GM20431 (cell line): Measurements from ENCODE around the gene SMIM43.

ENCODE experiments used
- in situ Hi-C: fragments of 300-500 bp; cut with MseI, MboI; formaldehyde crosslinking; loops from one replicate; pipeline ENCODE4 v1.15.0; 2020; ENCODE audit warnings: low sequenced_read_pairs; ENCODE audit not compliant: unreplicated experiment

SMIM43 gene

DNA sequence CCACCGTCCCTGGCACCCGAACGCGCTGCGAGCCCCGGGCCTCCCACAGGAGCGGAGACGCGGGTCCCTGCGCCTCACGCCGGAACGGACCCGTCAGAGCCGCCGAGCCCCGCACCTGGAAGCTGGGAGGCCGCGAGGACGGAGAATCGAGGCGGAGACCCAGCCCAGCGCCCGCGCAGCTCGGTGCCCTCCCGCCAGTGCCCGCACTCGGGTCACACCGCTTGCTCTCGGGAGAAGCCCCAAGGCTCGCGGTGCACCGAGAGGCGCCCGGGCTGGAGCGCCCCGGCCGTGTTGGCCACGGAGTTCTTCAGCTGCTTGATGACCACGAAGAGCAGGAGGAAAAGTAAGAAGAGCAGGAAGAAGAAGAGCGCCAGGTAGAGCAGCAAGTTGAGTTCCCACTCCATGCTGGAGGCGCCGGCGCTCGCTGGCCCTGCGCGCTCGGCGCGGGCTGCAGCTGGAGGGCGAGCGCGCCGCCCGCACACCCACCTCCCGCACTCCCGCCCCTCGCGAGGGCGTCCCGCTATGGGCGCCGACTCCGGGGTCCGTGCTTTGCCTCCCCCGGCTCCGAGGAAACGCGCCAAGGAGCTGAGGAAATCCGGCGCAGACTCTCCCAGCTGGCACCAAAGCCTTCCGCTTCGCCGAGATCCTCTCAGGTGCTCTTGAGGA, at the start of gene SMIM43:
TSS of gene SMIM43 (minus strand) at position 463 of the 666 bp plus-strand sequence. CDS start at position 404, 59 bp downstream.
- in situ Hi-C loops, result no loop called here

DNA sequence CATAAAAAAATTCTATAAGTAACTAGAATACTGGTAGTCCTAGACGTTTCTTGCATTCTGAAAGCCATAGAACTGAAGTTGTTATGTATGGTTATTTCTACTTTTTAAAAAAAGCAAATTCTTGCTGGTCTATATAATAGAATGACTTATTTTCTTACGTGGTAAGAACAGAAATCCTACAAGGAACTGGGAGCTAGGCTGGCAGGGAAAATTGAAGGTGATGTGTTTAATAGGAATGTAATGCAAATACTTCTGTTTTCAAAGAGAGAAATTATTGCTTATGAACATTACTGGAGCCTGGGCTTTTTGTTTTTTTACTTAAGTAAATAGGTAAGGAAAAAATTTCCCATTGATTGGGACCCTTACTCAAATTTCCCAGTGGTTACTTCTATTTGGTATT, 49.8 kb upstream of the SMIM43 start:
- in situ Hi-C loops, result no loop called here

DNA sequence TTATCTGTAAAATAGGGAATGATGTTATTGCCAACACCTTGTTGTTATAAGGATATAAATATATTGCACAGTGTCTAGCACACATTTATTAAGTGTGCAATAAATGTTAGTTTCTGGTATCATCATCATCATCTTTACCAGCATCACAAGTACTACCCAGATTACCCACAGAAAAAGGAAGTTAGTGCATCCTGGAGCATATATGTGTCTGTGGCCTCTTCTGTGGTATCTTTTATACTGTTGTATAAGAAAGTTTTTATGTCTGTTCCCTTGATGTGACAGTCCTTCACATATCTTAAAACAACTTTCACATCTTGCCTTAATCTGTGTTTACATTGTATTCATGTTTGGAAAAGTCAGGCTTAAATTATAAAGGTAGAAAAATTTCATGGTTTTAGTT, 46.2 kb upstream of the SMIM43 start:
- in situ Hi-C loops, result no loop called here

DNA sequence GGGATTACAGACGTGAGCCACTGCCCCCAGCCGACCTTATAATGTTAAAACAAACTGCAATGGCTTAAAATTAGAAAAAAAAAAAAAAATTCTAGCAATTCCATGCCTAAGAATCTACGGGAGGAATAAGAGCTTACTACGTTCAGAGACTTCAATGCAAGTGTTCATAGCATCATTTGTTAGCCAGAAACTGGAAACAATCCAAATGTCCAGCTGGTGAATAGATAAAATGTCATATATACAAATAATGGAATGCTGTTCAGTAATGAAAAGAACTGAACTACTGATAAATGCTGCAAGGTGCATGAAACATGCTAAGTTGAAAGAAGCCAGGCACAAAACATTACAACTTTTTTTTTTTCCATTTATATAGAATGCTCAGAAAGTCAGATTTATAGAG, 41.4 kb upstream of the SMIM43 start:
- in situ Hi-C loops, result no loop called here

DNA sequence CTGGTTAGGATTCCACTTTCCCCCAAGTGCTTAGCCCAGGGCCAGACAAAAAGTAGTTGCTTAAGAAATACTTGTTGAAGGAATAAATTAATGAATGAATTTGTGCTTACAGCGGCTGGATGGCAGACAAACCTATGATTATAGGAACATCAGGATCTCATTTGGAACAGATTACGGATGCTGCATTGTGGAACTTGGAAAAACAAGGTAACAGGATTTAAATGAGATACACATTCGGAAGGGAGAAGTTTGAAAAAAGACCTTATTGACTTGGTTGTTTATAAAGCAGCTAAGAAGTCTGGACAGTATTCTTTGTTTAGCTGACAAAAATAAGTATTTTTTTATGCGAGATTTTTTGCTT, 36.7 kb upstream of the SMIM43 start:
- in situ Hi-C loops, result no loop called here

DNA sequence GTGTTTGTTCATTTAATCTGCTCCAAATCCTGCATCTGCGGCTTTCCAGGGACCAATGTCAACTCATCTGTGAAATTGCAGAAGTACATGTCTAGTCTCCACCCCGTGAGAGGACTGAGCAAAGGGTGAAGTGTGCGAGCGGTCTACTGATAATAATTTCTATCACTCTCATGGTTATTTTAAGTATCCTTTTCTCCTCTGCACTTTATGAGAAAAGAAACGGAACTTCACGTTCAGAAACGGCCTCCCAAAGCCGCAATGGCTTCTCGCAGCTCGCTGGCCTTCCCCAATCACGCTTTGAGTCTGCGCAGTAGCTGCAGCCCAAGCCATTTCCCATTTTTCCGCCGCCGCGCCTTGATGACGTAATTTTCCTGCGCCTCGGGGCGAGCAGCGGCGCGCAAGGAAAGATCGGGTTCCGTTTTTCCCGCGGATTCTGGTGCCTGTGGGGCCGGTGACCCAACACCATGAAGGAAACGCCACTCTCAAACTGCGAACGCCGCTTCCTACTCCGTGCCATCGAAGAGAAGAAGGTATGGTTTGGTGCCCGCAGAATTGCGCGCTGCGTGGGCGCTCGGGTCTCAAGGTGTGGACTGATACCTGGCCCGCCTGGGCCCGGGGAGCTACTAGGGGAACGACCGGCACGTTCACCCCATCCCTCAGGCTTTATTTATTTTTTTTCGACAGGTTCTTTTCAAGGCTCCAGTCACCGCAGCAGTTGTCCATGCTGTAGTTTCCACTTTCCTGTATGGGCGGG, 36.2 kb upstream of the SMIM43 start, which contains the start of gene EXOSC9:
TSS of gene EXOSC9 (plus strand) at position 363 of the 754 bp plus-strand sequence. CDS start at position 465, 102 bp downstream.
- in situ Hi-C loops, result no loop called here

DNA sequence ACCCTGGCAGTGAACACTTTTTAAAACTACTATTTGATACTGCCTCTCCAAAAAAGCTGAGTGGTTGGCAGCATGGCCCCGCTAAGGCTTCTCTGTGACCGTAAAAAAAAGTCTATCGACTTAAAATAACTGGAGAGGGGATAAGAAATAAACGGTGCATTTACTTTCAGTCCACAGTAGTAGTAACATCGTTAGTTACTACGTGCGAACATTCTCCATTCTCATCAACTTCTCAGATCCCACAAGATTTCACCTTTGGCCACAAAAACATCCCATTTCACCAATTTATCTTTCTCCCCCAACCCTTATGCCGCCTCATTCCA, 35.6 kb upstream of the SMIM43 start:
- in situ Hi-C loops, result no loop called here

DNA sequence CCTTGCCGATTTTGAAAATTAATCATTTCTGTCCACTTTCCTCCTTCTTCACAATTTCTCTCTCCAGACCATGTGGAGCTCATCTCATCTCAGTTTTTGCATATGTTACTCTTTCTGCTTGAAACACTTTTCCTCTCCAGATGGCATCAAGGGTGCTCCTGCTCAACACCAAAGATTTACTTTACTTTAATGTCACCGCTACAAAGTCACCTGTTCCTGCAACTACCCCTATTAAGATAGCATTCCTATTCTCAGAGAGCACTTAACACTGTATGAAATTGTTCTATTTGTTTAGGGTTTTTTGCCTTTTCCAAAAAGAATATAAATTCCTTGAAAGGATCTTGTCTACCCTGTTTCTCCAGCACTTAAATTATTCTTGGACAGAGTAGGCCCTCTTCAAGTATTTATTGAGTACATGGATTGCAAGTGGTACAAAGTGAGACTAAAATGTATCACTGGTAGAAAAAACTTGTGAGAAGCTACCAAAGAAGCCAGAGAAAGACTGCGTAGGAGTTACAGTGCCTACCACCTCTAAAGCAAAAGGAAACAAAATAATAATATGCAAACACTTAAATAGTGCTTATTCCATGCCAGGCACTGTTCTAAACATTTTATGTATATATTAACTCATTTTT, 35.0 kb upstream of the SMIM43 start:
- in situ Hi-C loops, result no loop called here

DNA sequence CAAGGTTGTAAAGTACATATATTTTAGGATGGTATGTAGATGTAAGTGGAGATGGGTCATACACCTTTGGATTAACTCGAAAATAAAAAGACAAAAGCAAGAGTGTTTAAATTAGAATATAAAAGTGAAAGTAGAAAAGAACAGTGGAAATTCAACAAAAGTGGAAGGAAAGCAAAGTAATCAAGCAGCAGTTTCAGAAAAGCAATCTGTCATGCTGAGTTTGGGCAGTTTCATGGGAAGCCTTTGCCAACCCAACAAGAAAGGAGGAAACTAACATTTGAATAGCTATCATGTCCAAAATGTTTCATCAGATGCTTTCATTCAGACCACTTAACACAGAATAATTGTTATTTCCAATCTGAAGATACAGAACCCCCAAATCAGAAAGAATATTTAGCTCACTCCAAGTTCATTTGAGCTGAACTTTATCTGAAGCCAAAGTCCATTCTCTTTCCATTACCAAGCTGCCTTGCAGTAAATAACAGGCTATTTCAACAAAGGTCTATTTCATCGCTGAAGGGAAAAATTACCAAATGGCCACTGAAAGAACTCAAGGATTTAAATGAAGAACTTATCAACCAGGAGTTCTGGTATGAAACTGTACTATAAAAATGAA, 34.4 kb upstream of the SMIM43 start:
- in situ Hi-C loops, result no loop called here

DNA sequence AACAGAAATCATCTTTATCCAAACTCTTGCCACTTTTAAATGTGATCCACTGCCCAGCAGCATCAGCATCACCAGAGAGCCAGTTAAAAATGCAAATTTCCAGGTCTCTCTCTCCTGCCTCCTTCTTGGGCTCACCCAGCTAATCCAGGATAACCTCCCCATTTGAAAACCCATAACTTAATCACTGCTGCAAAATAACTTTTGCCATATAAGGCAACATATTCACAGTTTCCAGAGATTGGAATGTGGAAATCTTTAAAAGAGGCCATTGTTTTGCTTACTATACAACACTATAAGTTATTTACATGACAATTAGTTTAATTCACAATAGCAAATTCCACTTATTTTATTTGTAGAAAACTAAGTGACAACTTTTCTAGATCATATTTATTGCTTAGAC, 31.3 kb upstream of the SMIM43 start:
- in situ Hi-C loops, result no loop called here

DNA sequence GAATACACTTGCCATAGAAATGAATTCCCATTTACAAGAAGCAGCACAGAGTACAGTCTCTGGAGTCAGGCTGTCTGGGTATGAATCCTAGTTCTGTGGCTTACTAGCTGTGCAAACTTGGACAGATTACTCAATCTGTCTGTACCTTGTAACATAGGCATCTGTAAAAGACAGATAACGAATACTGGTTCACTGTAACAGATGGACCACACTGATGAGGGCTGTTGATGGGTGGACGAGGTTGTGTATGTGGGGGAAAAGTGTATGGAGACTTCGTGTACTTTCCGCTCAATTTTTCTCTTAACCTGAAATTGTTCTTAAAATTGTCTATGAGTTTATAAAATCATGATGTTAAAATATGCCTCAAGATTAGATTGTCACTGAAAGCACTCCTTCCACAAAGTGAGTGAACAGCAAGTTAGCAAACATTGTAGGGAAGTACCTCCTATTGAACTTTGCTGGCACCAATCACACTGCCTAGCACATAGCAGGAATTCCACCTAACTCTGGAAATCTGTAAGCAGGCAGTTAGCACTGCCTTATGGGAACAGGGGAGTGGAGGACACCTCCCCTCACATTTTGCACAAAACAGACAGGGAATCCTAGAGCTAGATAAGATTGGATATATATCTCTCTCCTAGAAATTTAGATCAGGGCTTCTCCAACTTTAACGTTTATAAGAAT, 29.7 kb upstream of the SMIM43 start:
- in situ Hi-C loops, result no loop called here

DNA sequence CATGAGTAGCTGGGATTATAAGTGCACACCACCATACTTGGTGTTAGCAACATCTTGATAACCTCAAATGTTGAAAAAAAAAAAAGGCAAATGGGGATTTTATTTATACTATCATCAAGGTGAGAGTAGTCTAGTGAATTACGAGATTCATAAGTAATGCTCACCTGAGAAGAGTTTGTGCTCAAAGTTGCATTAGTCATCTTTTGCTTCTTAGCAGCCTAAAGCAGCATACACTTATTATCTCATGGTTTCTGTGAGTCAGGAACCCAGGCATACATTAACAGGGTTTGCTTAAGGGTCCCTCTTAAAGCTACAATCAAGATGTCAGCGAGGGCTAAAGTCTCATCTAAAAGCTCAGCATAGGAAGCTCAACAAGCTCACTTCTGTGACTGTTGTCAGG, 28.0 kb upstream of the SMIM43 start:
- in situ Hi-C loops, result no loop called here

DNA sequence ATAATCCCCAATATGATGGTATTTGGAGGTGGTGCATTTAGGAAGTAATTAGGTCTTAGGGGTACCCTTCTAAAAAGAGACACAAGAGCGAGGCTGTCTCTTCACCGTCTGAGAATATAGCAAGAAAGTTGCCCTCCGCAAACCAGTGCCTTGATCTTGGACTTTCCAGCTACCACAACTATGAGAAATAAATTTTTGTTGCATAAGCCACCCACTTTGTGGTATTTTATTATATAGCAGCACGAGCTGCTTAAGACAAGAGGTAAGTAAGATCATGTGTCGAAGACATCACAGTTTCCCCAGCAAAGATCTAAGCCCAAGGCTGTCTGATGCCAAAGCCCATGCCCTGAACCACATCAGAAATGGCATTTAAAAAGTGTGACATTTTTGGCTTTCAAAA, 26.5 kb upstream of the SMIM43 start:
- in situ Hi-C loops, result no loop called here

DNA sequence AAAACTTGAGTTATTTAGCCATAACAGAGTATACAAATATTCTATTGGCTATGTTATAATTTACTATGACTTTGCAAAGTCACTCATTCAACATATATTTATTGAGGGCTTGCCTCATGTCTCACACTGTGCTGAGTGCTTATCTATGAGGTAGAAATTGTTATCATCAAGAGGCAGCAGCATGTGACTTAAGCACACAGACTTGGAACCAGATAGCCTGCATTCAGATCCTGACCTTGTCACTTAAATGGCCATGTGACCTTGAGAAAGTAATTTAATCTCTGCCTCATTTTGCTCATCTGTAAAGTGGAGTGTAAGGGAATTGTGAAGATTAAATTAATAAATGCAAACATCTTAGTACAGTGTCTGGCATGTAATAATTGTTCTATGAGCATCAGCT, 26.0 kb upstream of the SMIM43 start:
- in situ Hi-C loops, result no loop called here

DNA sequence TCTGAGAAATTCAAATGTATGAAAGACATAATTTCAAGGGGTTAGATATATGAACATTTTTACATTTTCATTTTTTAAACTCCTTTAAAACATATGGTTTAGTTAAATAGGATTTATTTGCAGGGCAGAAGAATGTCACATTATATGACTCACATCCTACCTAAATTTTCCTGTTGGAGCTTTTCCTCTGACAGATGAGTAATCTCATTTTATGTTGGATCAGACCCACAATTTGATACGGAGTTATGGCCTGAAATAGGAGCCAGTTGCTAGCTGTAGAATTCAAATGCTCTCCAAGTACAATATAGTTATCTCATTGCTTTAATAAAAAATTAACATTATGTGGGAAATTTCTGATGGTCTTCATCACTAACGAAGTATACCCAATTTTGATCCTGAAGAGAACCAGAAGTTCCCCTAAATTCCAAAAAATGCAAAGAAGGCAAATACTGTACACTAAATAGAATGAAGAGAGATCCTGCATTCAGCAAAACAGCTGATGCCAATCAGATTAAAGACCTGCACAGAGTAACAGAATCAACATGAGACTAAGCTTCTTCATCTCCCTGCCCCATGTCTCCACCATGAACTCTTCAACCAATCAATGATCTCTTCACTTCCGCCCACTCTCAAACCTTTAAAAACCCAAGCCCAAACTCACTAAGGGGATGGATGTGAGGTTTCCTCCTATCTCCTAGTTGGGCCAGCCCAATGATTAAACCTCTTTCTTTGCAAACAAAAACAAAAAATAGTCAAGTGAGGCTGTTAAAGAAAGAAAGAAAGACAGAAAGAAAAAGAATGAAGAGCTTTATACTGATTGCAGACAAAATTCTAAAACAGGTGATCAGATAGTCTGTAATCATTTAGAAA, 25.2 kb upstream of the SMIM43 start:
- in situ Hi-C loops, result no loop called here

DNA sequence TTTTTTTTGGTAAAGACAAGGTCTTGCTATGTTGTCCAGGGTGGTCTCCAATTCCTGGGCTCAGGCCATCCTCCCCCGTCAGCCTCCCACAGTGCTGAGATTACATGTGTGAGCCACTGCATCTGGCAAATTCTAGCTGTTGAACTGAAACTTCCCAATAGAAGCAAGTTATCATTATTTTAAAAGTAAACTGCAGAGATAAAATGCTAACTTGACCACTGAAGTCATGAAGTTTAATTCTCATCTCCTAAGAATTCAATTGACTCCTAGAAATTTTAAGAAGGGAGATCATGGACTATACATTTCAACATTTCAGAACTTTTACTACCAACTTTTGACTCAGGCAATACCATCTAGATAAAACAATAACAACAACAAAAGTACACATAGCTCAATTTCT, 24.5 kb upstream of the SMIM43 start:
- in situ Hi-C loops, result no loop called here

DNA sequence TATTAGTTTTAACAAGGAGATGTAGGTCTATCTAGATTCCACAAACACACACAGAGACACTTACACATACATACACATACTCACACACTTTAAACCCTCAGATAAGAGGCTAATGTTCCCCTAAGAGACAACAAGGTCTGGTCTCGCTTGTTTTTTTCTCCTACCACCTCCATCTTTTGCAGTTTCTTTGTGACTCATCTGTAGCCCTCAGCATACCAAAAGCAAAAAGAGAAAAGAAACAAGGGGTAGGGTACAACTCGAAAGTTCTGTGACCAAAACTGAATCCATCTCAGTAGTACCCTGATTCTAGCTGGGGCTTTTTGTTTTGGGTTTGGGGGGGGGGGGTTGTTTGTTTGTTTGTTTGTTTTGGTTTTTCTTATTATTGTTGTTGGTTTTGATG, 23.9 kb upstream of the SMIM43 start:
- in situ Hi-C loops, result no loop called here

DNA sequence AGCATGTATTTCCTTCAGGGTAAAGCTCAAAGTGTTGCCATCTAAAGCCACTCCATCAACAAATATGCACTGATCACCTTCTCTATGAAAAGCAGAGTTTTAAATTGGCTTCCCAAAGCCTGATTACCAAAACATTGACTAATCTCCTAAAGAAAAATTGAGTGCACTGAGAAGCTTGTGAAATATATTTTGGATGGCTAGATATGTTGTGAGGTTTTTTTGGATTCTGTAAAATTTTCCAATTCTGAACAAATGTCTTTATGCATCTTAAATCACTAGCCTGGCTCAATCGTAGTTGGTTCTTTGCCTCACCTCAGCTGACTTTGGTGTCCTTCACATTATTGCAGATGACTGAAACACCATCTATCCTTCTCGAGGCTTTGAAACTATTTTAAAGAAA, 21.3 kb upstream of the SMIM43 start:
- in situ Hi-C loops, result no loop called here

DNA sequence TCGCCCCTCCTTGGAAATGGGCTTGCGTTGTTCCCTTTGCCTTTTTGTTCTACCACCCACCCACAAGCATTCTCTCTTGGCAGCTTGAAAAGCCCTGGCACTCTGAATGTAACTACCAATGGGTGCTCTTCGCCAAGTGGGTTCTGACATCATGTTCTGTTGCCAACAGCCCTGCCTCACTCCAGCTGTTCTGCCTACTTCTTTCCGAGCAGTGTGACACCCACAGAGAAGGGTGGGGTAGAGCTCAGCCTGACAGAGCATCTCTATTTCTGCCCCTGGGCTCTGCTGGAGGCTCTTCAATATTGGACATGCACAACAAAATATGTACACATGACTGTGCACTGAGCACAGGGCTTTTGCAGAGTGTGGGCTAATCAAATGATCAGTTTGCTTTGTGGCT, 20.5 kb upstream of the SMIM43 start:
- in situ Hi-C loops, result no loop called here

DNA sequence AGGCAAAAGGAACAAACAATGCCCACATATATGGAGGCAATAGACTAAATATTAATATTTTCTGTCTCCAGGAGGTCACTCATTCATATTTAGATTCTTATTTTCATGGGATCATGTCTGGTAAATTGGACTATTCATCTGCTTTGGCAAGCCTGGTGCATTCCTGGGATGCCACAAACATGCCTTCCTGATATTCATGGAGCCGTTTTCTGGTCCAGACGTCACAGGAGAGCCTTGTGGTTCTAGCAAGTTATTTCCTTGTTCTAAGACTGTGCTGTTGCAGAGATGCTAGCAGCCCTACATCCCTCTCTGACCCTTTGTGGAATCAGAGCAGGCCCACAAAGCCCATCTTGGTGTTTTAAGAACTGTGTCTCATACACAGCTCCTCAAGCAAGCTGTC, 20.0 kb upstream of the SMIM43 start:
- in situ Hi-C loops, result no loop called here
